GM12878 (cell line): ENCODE measurements around the gene GJD3. TPM values are rescaled to one million over a fixed set of nuclear protein-coding genes. Genes with fewer than 3 reads are reported as not detected.
A peak's percentile ranks its signal among the peaks of the same experiment; 100 is the strongest.

Source experiments
- ATAC-seq: fragments of 200-7000 bp; cut with Tn5 transposase; 3 replicates; pipeline ENCODE4 v1.9.1; 2020; ENCODE audit warnings: mild to moderate bottlenecking, moderate library complexity
- BruUV-seq: library from RNA; stranded (reverse); fragments of 400-500 nt; replicated peaks from 2 replicates; lab custom pipeline; 2021; lab: Mats Ljungman, UMichigan
- CTCF ChIA-PET: fragments of 300-600 bp; sonication (Branson Sonifier 250); formaldehyde crosslinking; extraction: SDS; loops from one replicate; lab custom pipeline; 2021; ENCODE audit warnings: inconsistent platforms; lab: Yijun Ruan, JAX
- POLR2A ChIA-PET: fragments of 350-600 bp; formaldehyde crosslinking; extraction: SDS; loops from one replicate; lab custom pipeline; 2021; ENCODE audit warnings: inconsistent platforms; lab: Charles Lee
- RAD21 ChIA-PET: fragments of 300-600 bp; sonication (Branson Sonifier 250); formaldehyde crosslinking; loops from one replicate; lab custom pipeline; 2023; ENCODE audit warnings: antibody characterized with exemption; ENCODE audit not compliant: unreplicated experiment; lab: Charles Lee
- SMC1A ChIA-PET: fragments of 300-600 bp; sonication (Branson Sonifier 250); formaldehyde crosslinking; loops from one replicate; lab custom pipeline; 2023; ENCODE audit not compliant: unreplicated experiment, uncharacterized antibody; lab: Charles Lee
- DNase-seq: peaks from one replicate; pipeline ENCODE4 v3.0.0-alpha.2; 2011; ENCODE audit warnings: low read depth, low spot score
- FAIRE-seq: peaks from 3 replicates; lab custom pipeline; 2011; peaks lifted over from hg19 to GRCh38; lab: Jason Lieb, UNC
- H2AFZ ChIP-seq: 2 replicates; pipeline ENCODE4 v1.6.0; 2011; ENCODE audit warnings: low read depth, low read length, control low read depth; ENCODE audit not compliant: control insufficient read depth
- H3K27ac ChIP-seq: 2 replicates; pipeline ENCODE4 v1.5.1; 2011; ENCODE audit warnings: control low read depth; ENCODE audit not compliant: control insufficient read depth, insufficient read depth
- H3K27me3 ChIP-seq, 2 experiments: replicated peaks in 1 of 2; 2 replicates each; pipeline versions ENCODE4 v1.6.0 to v1.6.1; 2011; ENCODE audit warnings: low read length in 1 of 2; ENCODE audit not compliant: control insufficient read depth in 2 of 2, insufficient read depth in 2 of 2
- H3K36me3 ChIP-seq, 2 experiments: 2 replicates each; pipeline ENCODE4 v1.5.1; 2011; ENCODE audit warnings: low read length in 1 of 2; ENCODE audit not compliant: control insufficient read depth in 2 of 2, insufficient read depth in 2 of 2
- H3K4me1 ChIP-seq: 2 replicates; pipeline ENCODE4 v1.6.1; 2011; ENCODE audit warnings: mild to moderate bottlenecking, low read length, moderate library complexity, mixed read lengths; ENCODE audit not compliant: control insufficient read depth, insufficient read depth
- H3K4me2 ChIP-seq: 2 replicates; pipeline ENCODE4 v1.6.0; 2011; ENCODE audit warnings: control low read depth; ENCODE audit not compliant: control insufficient read depth, insufficient read depth
- H3K4me3 ChIP-seq: fragments of 200-600 bp; sonication (generic); 2 replicates; pipeline ENCODE4 v1.5.1; 2016
- H3K79me2 ChIP-seq: 2 replicates; pipeline ENCODE4 v1.6.0; 2011; ENCODE audit warnings: low read length; ENCODE audit not compliant: control insufficient read depth, insufficient read depth
- H3K9ac ChIP-seq: 2 replicates; pipeline ENCODE4 v1.8.0; 2011; ENCODE audit warnings: low read length, control low read depth, mixed read lengths; ENCODE audit not compliant: control insufficient read depth, insufficient read depth
- H3K9me3 ChIP-seq: replicated peaks from 3 replicates; pipeline ENCODE4 v1.5.1; 2011; ENCODE audit warnings: mild to moderate bottlenecking, low read length; ENCODE audit not compliant: control insufficient read depth, insufficient read depth
- H4K20me1 ChIP-seq: 2 replicates; pipeline ENCODE4 v1.6.0; 2011; ENCODE audit not compliant: control insufficient read depth, insufficient read depth
- BCL3 ChIP-seq: IDR thresholded peaks from 2 replicates; pipeline ENCODE4 v1.6.1; 2011; ENCODE audit warnings: borderline replicate concordance, low read depth, mild to moderate bottlenecking, moderate library complexity, low read length; ENCODE audit not compliant: insufficient read depth, poor library complexity, severe bottlenecking
- CREB1 ChIP-seq: IDR thresholded peaks from 2 replicates; pipeline ENCODE4 v1.6.1; 2012; ENCODE audit warnings: low read depth, mild to moderate bottlenecking, inconsistent platforms
- EGR1 ChIP-seq, 2 experiments: IDR thresholded peaks; 1 replicate in 1 of 2; 2 replicates in 1 of 2; pipeline ENCODE4 v1.6.1; 2011 to 2012; ENCODE audit warnings: low read depth in 2 of 2, low read length in 2 of 2, borderline replicate concordance in 1 of 2, mild to moderate bottlenecking in 1 of 2, moderate library complexity in 1 of 2
- NBN ChIP-seq: fragments of 450-650 bp; IDR thresholded peaks from 2 replicates; pipeline ENCODE4 v1.6.1; 2016
- PAX8 ChIP-seq: fragments of 450-650 bp; IDR thresholded peaks from 2 replicates; pipeline ENCODE4 v1.6.1; 2017; ENCODE audit warnings: mild to moderate bottlenecking, moderate library complexity
- SIN3A ChIP-seq: IDR thresholded peaks from 2 replicates; pipeline ENCODE4 v1.6.1; 2012; ENCODE audit warnings: low read depth, low read length, improper control_type of control experiment
- WGBS: methylation state at CpG from one replicate; pipeline ENCODE4 v1.1.6; 2016; ENCODE audit warnings: low lambda C conversion rate; ENCODE audit not compliant: insufficient replicate concordance, insufficient coverage; ENCODE audit errors: missing lambda C conversion rate; 5-methylcytosine and 5-hydroxymethylcytosine counted together
- in situ Hi-C: fragments of 300-500 bp; cut with MboI; formaldehyde crosslinking; loops from 9 replicates; pipeline ENCODE4 v1.14.3; 2018; ENCODE audit warnings: mixed read lengths
- intact Hi-C: fragments of 100-400 bp; cut with micrococcal nuclease; formaldehyde crosslinking; loops from one replicate; pipeline ENCODE4 v1.14.2; 2022; ENCODE audit not compliant: unreplicated experiment
- polyA plus RNA-seq, 11 experiments: library from polyadenylated mRNA; depleted of rRNA in 4 of 11; unstranded in 6 of 11; stranded (reverse) in 5 of 11; fragments of >200 nt; fragmentation: Nextera tagmentation in 4 of 11; fragmentation: Illumina TruSeq in 1 of 11; extraction: Ambion mirVana in 4 of 11; extraction: Trizol in 1 of 11; gene quantifications; 1 replicate in 1 of 11; 2 replicates in 10 of 11; pipeline versions ENCODE4 v1.2.1 to v1.2.3, GENCODE V29; 2011 to 2016; ENCODE audit warnings: inconsistent platforms in 2 of 11, missing spikeins in 2 of 11, low read depth in 1 of 11
- total RNA-seq, 4 experiments: library from RNA; depleted of rRNA in 3 of 4; stranded (reverse); fragments of >200 nt in 3 of 4; fragmentation: Illumina TruSeq in 1 of 4; extraction: Trizol in 1 of 4; gene quantifications; 2 replicates each; pipeline versions ENCODE4 v1.2.1 to v1.2.3, GENCODE V29; 2013 to 2021
- TF ChIP-seq, protein P1 (sequence below): fragments of 450-650 bp; IDR thresholded peaks from 2 replicates; pipeline ENCODE4 v1.6.1; 2018; ENCODE audit warnings: mild to moderate bottlenecking, low read depth, moderate library complexity; ENCODE audit not compliant: partially characterized antibody

The GJD3 gene
- total and polyA plus RNA-seq, 10 of the 15 experiments (the other 5 are each of a cell fraction or from before 2014, with no cell fraction given): 1.6 TPM; not detected in 9

DNA sequence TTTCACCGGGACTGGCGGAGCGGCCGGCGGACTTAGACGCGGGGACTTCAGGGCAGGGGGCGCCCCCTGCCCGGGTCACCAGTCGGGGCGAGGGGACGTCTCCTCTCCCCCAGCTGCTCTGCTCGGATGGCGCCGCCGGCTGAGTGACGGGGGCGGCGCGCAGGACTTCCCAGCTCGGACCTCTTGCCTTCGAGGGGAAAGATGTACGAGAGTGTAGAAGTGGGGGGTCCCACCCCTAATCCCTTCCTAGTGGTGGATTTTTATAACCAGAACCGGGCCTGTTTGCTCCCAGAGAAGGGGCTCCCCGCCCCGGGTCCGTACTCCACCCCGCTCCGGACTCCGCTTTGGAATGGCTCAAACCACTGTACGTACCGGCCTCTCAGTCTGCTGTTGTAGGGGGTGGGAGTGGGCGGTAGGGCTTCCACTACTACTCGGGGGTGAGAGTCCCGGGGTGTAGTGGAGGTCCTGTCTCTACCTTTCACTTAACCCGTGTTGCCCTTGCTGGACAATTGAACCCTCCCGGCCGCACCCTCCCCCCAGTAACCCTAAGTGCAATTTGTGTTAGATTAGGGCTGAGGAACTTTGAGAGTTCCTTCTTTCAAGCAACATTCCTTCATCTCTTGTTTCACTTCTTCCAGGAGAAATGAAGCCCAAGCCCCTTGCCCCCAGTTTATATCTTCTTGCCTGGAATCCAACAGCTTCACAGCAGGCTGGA lies 21.9 kb downstream of the GJD3 start:
- Histone ChIP-seq H3K9me3 (no peaks in the 10 kb centered on the region), H3K79me2 (peaks cover 59% of the 10 kb centered on the region), H3K4me1 (peaks cover 56% of the 10 kb centered on the region), H3K9ac (no peak overlapping the region)
- ChIA-PET RAD21 (interaction anchor here (1.6 kb wide), 1 partner anchor 36 kb away, joined by 4 read pairs; no protein-coding TSS in a partner anchor), SMC1A (interaction anchor here (1.1 to 1.5 kb wide), 2 partner anchors 16 to 39 kb away, joined by 4 read pairs; no protein-coding TSS in a partner anchor)
- FAIRE-seq: no peak
- in situ Hi-C loops: no loop called here
- TF ChIP-seq CREB1 (0 out of 2 replicates have a peak, but pooled peaks have one; percentile 10), PAX8 (no peak)
- TF ChIP-seq, all 136 proteins: peak for 1
- Histone ChIP-seq H3K36me3 (peaks cover 13 to 19% of the 10 kb centered on the region in 2 experiments), H4K20me1 (no peaks in the 10 kb centered on the region; the same call in 1 of the 2 replicates), H3K27me3 (no peaks in the 10 kb centered on the region), H3K27ac (no peak overlapping the region), H2AFZ (no peak overlapping the region), H3K4me3 (no peak overlapping the region; the same call in 1 of the 2 replicates), H3K4me2 (peak overlapping the region; percentile 48; the same call in 1 of the 2 replicates)
- ATAC-seq (no peak), DNase-seq (no peak)
- BruUV-seq: no TSS peak
- CTCF ChIA-PET: interaction anchor here (0.9 to 3.6 kb wide), 2 partner anchors 8 to 11 kb away, joined by 3 to 16 read pairs; no protein-coding TSS in a partner anchor
- intact Hi-C loops: no loop called here
- POLR2A ChIA-PET: no interaction called here
- 73% methylated on average over 36 of the region's 38 CpGs for WGBS

- Histone ChIP-seq H3K27me3 (no peaks in the 10 kb centered on the region), H3K4me1 (peaks cover 55% of the 10 kb centered on the region), H3K27ac (no peak overlapping the region), H2AFZ (no peak overlapping the region)
- no peak for DNase-seq
- no TSS peak for BruUV-seq
- intact Hi-C loops: loop anchor here (1.0 kb wide), 1 partner anchor 12 kb away; no protein-coding TSS in a partner anchor
- in situ Hi-C loops: no loop called here
- SMC1A ChIA-PET: interaction anchor here (1.5 to 1.6 kb wide), 3 partner anchors 13 to 37 kb away, joined by 4 to 9 read pairs (median 5); no protein-coding TSS in a partner anchor
- TF ChIP-seq BCL3 (peak; percentile 14), EGR1 (IDR thresholded peaks at IDR 0.05; ENCODE audit: borderline replicate concordance in 1 of 2, low read depth in 2 of 2, low read length in 2 of 2) (0 out of 3 replicates have a peak, but pooled peaks of 1 of the 2 experiments have one; percentile 20), SIN3A (no peak), NBN (no peak)
- TF ChIP-seq, protein P1, sequence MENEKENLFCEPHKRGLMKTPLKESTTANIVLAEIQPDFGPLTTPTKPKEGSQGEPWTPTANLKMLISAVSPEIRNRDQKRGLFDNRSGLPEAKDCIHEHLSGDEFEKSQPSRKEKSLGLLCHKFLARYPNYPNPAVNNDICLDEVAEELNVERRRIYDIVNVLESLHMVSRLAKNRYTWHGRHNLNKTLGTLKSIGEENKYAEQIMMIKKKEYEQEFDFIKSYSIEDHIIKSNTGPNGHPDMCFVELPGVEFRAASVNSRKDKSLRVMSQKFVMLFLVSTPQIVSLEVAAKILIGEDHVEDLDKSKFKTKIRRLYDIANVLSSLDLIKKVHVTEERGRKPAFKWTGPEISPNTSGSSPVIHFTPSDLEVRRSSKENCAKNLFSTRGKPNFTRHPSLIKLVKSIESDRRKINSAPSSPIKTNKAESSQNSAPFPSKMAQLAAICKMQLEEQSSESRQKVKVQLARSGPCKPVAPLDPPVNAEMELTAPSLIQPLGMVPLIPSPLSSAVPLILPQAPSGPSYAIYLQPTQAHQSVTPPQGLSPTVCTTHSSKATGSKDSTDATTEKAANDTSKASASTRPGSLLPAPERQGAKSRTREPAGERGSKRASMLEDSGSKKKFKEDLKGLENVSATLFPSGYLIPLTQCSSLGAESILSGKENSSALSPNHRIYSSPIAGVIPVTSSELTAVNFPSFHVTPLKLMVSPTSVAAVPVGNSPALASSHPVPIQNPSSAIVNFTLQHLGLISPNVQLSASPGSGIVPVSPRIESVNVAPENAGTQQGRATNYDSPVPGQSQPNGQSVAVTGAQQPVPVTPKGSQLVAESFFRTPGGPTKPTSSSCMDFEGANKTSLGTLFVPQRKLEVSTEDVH: no peak
- TF ChIP-seq, all 136 proteins: peak for 2
- no peak for FAIRE-seq
- Histone ChIP-seq H4K20me1 (no peaks in the 10 kb centered on the region; the same call in 1 of the 2 replicates), H3K4me3 (peak overlapping the region; percentile 70), H3K79me2 (peaks cover 59% of the 10 kb centered on the region), H3K4me2 (peak overlapping the region; percentile 53), H3K9ac (no peak overlapping the region), H3K36me3 (peaks cover 13 to 20% of the 10 kb centered on the region in 2 experiments), H3K9me3 (no peaks in the 10 kb centered on the region)
- CTCF ChIA-PET: interaction anchor here (0.9 to 1.2 kb wide), 4 partner anchors 9 to 76 kb away, joined by 3 to 5 read pairs (median 3); partner anchors contain the start of gene TOP2A
- ATAC-seq: no peak; the same call in 2 of the 3 replicates
- whole genome bisulfite sequencing: 21% methylated on average over 48 of the region's 55 CpGs
- POLR2A ChIA-PET: no interaction called here
- RAD21 ChIA-PET: interaction anchor here (1.2 to 1.6 kb wide), 3 partner anchors 13 to 38 kb away, joined by 4 to 12 read pairs (median 5); no protein-coding TSS in a partner anchor
Observed at GRCh38 chr17:40341808-40342503, 22.6 kb downstream of the GJD3 start.
